Subcutaneous preadipocyte (primary cell): ENCODE results near the gene ANK2. TPM values are rescaled to one million over a fixed set of nuclear protein-coding genes. Genes with fewer than 3 reads are reported as not detected.

Source experiments
- small RNA-seq: library from RNA; depleted of rRNA; stranded (forward); fragments of <200 nt; gene quantifications from one replicate; pipeline ENCODE3, GENCODE V24; 2012
- total RNA-seq: library from RNA; depleted of rRNA; stranded (reverse); fragments of >200 nt; gene quantifications from 2 replicates; pipeline ENCODE4 v1.2.3, GENCODE V29; 2012

Gene ANK2
- 63.3 and 150 TPM in 2 replicates for total RNA-seq

GRCh38 chr4:113049421-113050370, at the start of gene ANK2:
Gene ANK2, plus strand, starts transcription at chr4:113049653. Its CDS starts 76 bp downstream, at chr4:113049729.

Small RNAs within 50 kb of the gene (small RNA-seq; reads per million reads assigned to genes)
- gene MIR8082, result not detected
- not detected for gene RN7SL184P
- 0.49 reads per million, percentile 29 among the genes with 10 or more reads in this experiment for gene RNU1-138P
